ENCODE measurements around the gene USP34. TPM values are rescaled to one million over a fixed set of nuclear protein-coding genes. Genes with fewer than 3 reads are reported as not detected.

Gene USP34
- total and polyA plus RNA-seq, 9 of the 15 experiments (the other 6 are each of a cell fraction or from before 2014, with no cell fraction given), result 19.8 to 108 (median 67.8) TPM

DNA sequence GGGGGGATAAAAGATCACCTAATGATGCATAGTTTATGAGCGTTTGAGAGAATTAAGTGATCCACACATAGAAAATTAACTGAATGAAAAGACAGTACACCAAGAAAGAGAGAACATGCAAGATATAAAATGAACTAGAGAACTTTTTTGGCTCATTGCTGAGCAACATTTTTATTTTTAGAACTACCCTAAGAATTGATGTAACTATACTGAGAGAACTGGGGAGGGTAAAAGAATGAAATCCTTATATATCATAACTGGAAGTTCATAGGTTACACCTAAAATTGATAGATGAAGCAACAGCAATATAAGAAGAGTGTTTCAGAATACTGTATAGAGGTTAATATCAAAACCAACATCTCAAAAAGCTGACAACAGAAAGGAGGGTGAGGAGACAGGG lies 55.6 kb downstream of the USP34 start (continued):
- TF ChIP-seq, protein P1, sequence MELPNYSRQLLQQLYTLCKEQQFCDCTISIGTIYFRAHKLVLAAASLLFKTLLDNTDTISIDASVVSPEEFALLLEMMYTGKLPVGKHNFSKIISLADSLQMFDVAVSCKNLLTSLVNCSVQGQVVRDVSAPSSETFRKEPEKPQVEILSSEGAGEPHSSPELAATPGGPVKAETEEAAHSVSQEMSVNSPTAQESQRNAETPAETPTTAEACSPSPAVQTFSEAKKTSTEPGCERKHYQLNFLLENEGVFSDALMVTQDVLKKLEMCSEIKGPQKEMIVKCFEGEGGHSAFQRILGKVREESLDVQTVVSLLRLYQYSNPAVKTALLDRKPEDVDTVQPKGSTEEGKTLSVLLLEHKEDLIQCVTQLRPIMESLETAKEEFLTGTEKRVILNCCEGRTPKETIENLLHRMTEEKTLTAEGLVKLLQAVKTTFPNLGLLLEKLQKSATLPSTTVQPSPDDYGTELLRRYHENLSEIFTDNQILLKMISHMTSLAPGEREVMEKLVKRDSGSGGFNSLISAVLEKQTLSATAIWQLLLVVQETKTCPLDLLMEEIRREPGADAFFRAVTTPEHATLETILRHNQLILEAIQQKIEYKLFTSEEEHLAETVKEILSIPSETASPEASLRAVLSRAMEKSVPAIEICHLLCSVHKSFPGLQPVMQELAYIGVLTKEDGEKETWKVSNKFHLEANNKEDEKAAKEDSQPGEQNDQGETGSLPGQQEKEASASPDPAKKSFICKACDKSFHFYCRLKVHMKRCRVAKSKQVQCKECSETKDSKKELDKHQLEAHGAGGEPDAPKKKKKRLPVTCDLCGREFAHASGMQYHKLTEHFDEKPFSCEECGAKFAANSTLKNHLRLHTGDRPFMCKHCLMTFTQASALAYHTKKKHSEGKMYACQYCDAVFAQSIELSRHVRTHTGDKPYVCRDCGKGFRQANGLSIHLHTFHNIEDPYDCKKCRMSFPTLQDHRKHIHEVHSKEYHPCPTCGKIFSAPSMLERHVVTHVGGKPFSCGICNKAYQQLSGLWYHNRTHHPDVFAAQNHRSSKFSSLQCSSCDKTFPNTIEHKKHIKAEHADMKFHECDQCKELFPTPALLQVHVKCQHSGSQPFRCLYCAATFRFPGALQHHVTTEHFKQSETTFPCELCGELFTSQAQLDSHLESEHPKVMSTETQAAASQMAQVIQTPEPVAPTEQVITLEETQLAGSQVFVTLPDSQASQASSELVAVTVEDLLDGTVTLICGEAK (IDR thresholded peaks at IDR 0.05), result no peak
- TF ChIP-seq, protein P1 (CRISPR knock-in tag; IDR thresholded peaks at IDR 0.05), result no peak
- TF ChIP-seq NCOA6 (IDR thresholded peaks at IDR 0.05), result no peak
- TF ChIP-seq SMAD2 (IDR thresholded peaks at IDR 0.05; ENCODE audit: low read depth, low read length), result no peak
- no peak for TF ChIP-seq YBX1 (IDR thresholded peaks at IDR 0.05)
- no peak for TF ChIP-seq NFRKB (IDR thresholded peaks at IDR 0.05; ENCODE audit: low read depth)
- TF ChIP-seq, protein P2, sequence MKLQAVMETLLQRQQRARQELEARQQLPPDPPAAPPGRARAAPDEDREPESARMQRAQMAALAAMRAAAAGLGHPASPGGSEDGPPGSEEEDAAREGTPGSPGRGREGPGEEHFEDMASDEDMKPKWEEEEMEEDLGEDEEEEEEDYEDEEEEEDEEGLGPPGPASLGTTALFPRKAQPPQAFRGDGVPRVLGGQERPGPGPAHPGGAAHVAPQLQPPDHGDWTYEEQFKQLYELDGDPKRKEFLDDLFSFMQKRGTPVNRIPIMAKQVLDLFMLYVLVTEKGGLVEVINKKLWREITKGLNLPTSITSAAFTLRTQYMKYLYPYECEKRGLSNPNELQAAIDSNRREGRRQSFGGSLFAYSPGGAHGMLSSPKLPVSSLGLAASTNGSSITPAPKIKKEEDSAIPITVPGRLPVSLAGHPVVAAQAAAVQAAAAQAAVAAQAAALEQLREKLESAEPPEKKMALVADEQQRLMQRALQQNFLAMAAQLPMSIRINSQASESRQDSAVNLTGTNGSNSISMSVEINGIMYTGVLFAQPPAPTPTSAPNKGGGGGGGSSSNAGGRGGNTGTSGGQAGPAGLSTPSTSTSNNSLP (IDR thresholded peaks at IDR 0.05; ENCODE audit: borderline replicate concordance, low read depth, low read length), result no peak

All from K562 (cell line).